ENCODE measurements around the gene TSPAN11.

Gene TSPAN11

GRCh38 chr12:31005944-31006361 lies 79.4 kb downstream of the TSPAN11 start:
- H3K4me3 ChIP-seq (replicated peaks in 1 of 2; ENCODE audit: low read depth in 2 of 2, low read length in 2 of 2): no peak overlapping the region
- peak; percentile 51 to 65 for DNase-seq (ENCODE audit: low read depth in 2 of 2)
- no peak for TF ChIP-seq CTCF (IDR thresholded peaks at IDR 0.05; ENCODE audit: low read depth, low read length)

GRCh38 chr12:31006416-31007152 lies 80.0 kb downstream of the TSPAN11 start:
- no peak for DNase-seq (ENCODE audit: low read depth in 2 of 2)
- TF ChIP-seq CTCF (IDR thresholded peaks at IDR 0.05; ENCODE audit: low read depth, low read length): no peak
- H3K4me3 ChIP-seq (replicated peaks in 1 of 2; ENCODE audit: low read depth in 2 of 2, low read length in 2 of 2): no peak overlapping the region

- TF ChIP-seq CTCF (IDR thresholded peaks at IDR 0.05; ENCODE audit: low read depth, low read length): no peak
- DNase-seq (ENCODE audit: low read depth in 2 of 2): no peak
- no peak overlapping the region for H3K4me3 ChIP-seq (replicated peaks in 1 of 2; ENCODE audit: low read depth in 2 of 2, low read length in 2 of 2)
Measured at GRCh38 chr12:31007153-31007495, 80.6 kb downstream of the TSPAN11 start.

- no peak for DNase-seq (ENCODE audit: low read depth in 2 of 2)
- no peak overlapping the region for H3K4me3 ChIP-seq (replicated peaks in 1 of 2; ENCODE audit: low read depth in 2 of 2, low read length in 2 of 2)
- TF ChIP-seq CTCF (IDR thresholded peaks at IDR 0.05; ENCODE audit: low read depth, low read length): no peak
Measured at GRCh38 chr12:31007636-31008175, 81.2 kb downstream of the TSPAN11 start.

- TF ChIP-seq CTCF (IDR thresholded peaks at IDR 0.05; ENCODE audit: low read depth, low read length): no peak
- no peak for DNase-seq (ENCODE audit: low read depth in 2 of 2)
- no peak overlapping the region for H3K4me3 ChIP-seq (replicated peaks in 1 of 2; ENCODE audit: low read depth in 2 of 2, low read length in 2 of 2)
Measured at GRCh38 chr12:31008241-31008761, 81.8 kb downstream of the TSPAN11 start.

GRCh38 chr12:31008961-31009840 lies 82.7 kb downstream of the TSPAN11 start:
- H3K4me3 ChIP-seq (replicated peaks in 1 of 2; ENCODE audit: low read depth in 2 of 2, low read length in 2 of 2): no peak overlapping the region
- TF ChIP-seq CTCF (IDR thresholded peaks at IDR 0.05; ENCODE audit: low read depth, low read length): no peak
- no peak for DNase-seq (ENCODE audit: low read depth in 2 of 2)

Data from cardiac fibroblast (primary cell).